ENCODE results near the gene LPAR5.

The LPAR5 gene

GRCh38 chr12:6635375-6635855 lies 344 bp downstream of the LPAR5 start:
- no peak for DNase-seq

GRCh38 chr12:6632026-6632983 lies 3.5 kb downstream of the LPAR5 start:
- no peak for DNase-seq

GRCh38 chr12:6631549-6631961 lies 4.2 kb downstream of the LPAR5 start:
- DNase-seq, result no peak

GRCh38 chr12:6630736-6631135 lies 5.0 kb downstream of the LPAR5 start:
- no peak for DNase-seq

GRCh38 chr12:6627616-6628015 lies 8.1 kb downstream of the LPAR5 start:
- DNase-seq, result no peak

- no peak for DNase-seq
Measured at GRCh38 chr12:6626654-6627283, 9.0 kb downstream of the LPAR5 start.

- DNase-seq, result no peak
Measured at GRCh38 chr12:6620885-6621274, 14.9 kb downstream of the LPAR5 start.

GRCh38 chr12:6620137-6620884 lies 15.4 kb downstream of the LPAR5 start:
- peak; percentile 74 for DNase-seq

GRCh38 chr12:6618483-6619225 lies 17.1 kb downstream of the LPAR5 start:
- DNase-seq, result no peak

- DNase-seq, result no peak
Measured at GRCh38 chr12:6615802-6616201, 20.0 kb downstream of the LPAR5 start.

GRCh38 chr12:6614513-6615172 lies 21.1 kb downstream of the LPAR5 start:
- DNase-seq, result no peak

GRCh38 chr12:6613776-6614512 lies 21.8 kb downstream of the LPAR5 start:
- DNase-seq, result peak; percentile 95

- peak; percentile 84 for DNase-seq
Measured at GRCh38 chr12:6613015-6613775, 22.6 kb downstream of the LPAR5 start.

GRCh38 chr12:6612652-6613014 lies 23.1 kb downstream of the LPAR5 start:
- DNase-seq, result no peak

- DNase-seq, result no peak
Measured at GRCh38 chr12:6612247-6612646, 23.5 kb downstream of the LPAR5 start.

- no peak for DNase-seq
Measured at GRCh38 chr12:6608592-6609281, 27.0 kb downstream of the LPAR5 start.

- peak; percentile 71 for DNase-seq
Measured at GRCh38 chr12:6607751-6608591, 27.8 kb downstream of the LPAR5 start.

- peak; percentile 73 for DNase-seq
Measured at GRCh38 chr12:6606331-6607131, 29.2 kb downstream of the LPAR5 start.
